ENCODE results near the gene CFAP61. TPM values are rescaled to one million over a fixed set of nuclear protein-coding genes. Genes with fewer than 3 reads are reported as not detected.
"Not testable (repeated sequence)": the region's sequence is repeated elsewhere in the genome, so short reads cannot be mapped to it uniquely, and the experiment has no call there.

Gene CFAP61
- total RNA-seq, 1 donor, result not detected

- Histone ChIP-seq H3K27me3 (ENCODE audit: insufficient read depth, low read length) (peaks cover 12% of the 10 kb centered on the region), H3K4me3 (ENCODE audit: low read length) (no peak overlapping the region), H3K4me1 (ENCODE audit: insufficient read depth, low read length) (peaks cover 4% of the 10 kb centered on the region), H3K9me3 (ENCODE audit: low read depth, low read length) (no peaks in the 10 kb centered on the region)
Measured at GRCh38 chr20:20211988-20212518, 159.7 kb downstream of the CFAP61 start.

- Histone ChIP-seq H3K27me3 (ENCODE audit: insufficient read depth, low read length) (peaks cover 12% of the 10 kb centered on the region), H3K4me3 (ENCODE audit: low read length) (no peak overlapping the region), H3K9me3 (ENCODE audit: low read depth, low read length) (no peaks in the 10 kb centered on the region), H3K4me1 (ENCODE audit: insufficient read depth, low read length) (peaks cover 4% of the 10 kb centered on the region)
Measured at GRCh38 chr20:20212675-20213096, 160.4 kb downstream of the CFAP61 start.

- Histone ChIP-seq H3K4me1 (ENCODE audit: insufficient read depth, low read length) (no peaks in the 10 kb centered on the region), H3K9me3 (ENCODE audit: low read depth, low read length) (peaks cover 5% of the 10 kb centered on the region), H3K27me3 (ENCODE audit: insufficient read depth, low read length) (peaks cover 7% of the 10 kb centered on the region), H3K4me3 (ENCODE audit: low read length) (no peak overlapping the region)
Measured at GRCh38 chr20:20213526-20214121, 161.3 kb downstream of the CFAP61 start.

- peaks cover 7% of the 10 kb centered on the region for H3K27me3 ChIP-seq (ENCODE audit: insufficient read depth, low read length)
- peaks cover 7% of the 10 kb centered on the region for H3K9me3 ChIP-seq (ENCODE audit: low read depth, low read length)
- H3K4me1 ChIP-seq (ENCODE audit: insufficient read depth, low read length), result no peaks in the 10 kb centered on the region
- H3K4me3 ChIP-seq (ENCODE audit: low read length), result no peak overlapping the region
Measured at GRCh38 chr20:20214757-20215275, 162.5 kb downstream of the CFAP61 start.

GRCh38 chr20:20215976-20216727 is 163.8 kb downstream of the CFAP61 start:
- Histone ChIP-seq H3K4me3 (ENCODE audit: low read length) (no peak overlapping the region), H3K4me1 (ENCODE audit: insufficient read depth, low read length) (no peaks in the 10 kb centered on the region), H3K27me3 (ENCODE audit: insufficient read depth, low read length) (peaks cover 10% of the 10 kb centered on the region), H3K9me3 (ENCODE audit: low read depth, low read length) (peaks cover 7% of the 10 kb centered on the region)

GRCh38 chr20:20216941-20217340 is 164.6 kb downstream of the CFAP61 start:
- H3K27me3 ChIP-seq (ENCODE audit: insufficient read depth, low read length), result peaks cover 10% of the 10 kb centered on the region
- H3K4me1 ChIP-seq (ENCODE audit: insufficient read depth, low read length), result no peaks in the 10 kb centered on the region
- H3K4me3 ChIP-seq (ENCODE audit: low read length), result no peak overlapping the region
- H3K9me3 ChIP-seq (ENCODE audit: low read depth, low read length), result peaks cover 7% of the 10 kb centered on the region

GRCh38 chr20:20217621-20218020 is 165.3 kb downstream of the CFAP61 start:
- no peaks in the 10 kb centered on the region for H3K4me1 ChIP-seq (ENCODE audit: insufficient read depth, low read length)
- H3K27me3 ChIP-seq (ENCODE audit: insufficient read depth, low read length), result peaks cover 10% of the 10 kb centered on the region
- no peak overlapping the region for H3K4me3 ChIP-seq (ENCODE audit: low read length)
- peaks cover 7% of the 10 kb centered on the region for H3K9me3 ChIP-seq (ENCODE audit: low read depth, low read length)

- H3K9me3 ChIP-seq (ENCODE audit: low read depth, low read length); H3K4me1 ChIP-seq (ENCODE audit: insufficient read depth, low read length); H3K4me3 ChIP-seq (ENCODE audit: low read length): not testable (repeated sequence)
- peaks cover 10% of the 10 kb centered on the region for H3K27me3 ChIP-seq (ENCODE audit: insufficient read depth, low read length)
Measured at GRCh38 chr20:20218106-20218505, 165.8 kb downstream of the CFAP61 start.

- Histone ChIP-seq H3K9me3 (ENCODE audit: low read depth, low read length) (peaks cover 7% of the 10 kb centered on the region), H3K4me3 (ENCODE audit: low read length) (no peak overlapping the region), H3K4me1 (ENCODE audit: insufficient read depth, low read length) (no peaks in the 10 kb centered on the region), H3K27me3 (ENCODE audit: insufficient read depth, low read length) (peaks cover 10% of the 10 kb centered on the region)
Measured at GRCh38 chr20:20219016-20219415, 166.7 kb downstream of the CFAP61 start.

GRCh38 chr20:20220134-20220533 is 167.8 kb downstream of the CFAP61 start:
- peaks cover 7% of the 10 kb centered on the region for H3K9me3 ChIP-seq (ENCODE audit: low read depth, low read length)
- peaks cover 8% of the 10 kb centered on the region for H3K27me3 ChIP-seq (ENCODE audit: insufficient read depth, low read length)
- no peak overlapping the region for H3K4me3 ChIP-seq (ENCODE audit: low read length)
- H3K4me1 ChIP-seq (ENCODE audit: insufficient read depth, low read length), result no peaks in the 10 kb centered on the region

- Histone ChIP-seq H3K27me3 (ENCODE audit: insufficient read depth, low read length) (peaks cover 4% of the 10 kb centered on the region), H3K9me3 (ENCODE audit: low read depth, low read length) (no peaks in the 10 kb centered on the region), H3K4me3 (ENCODE audit: low read length) (no peak overlapping the region), H3K4me1 (ENCODE audit: insufficient read depth, low read length) (no peaks in the 10 kb centered on the region)
Measured at GRCh38 chr20:20223981-20224380, 171.6 kb downstream of the CFAP61 start.

- Histone ChIP-seq H3K4me3 (ENCODE audit: low read length) (no peak overlapping the region), H3K9me3 (ENCODE audit: low read depth, low read length) (no peaks in the 10 kb centered on the region), H3K27me3 (ENCODE audit: insufficient read depth, low read length) (peaks cover 4% of the 10 kb centered on the region), H3K4me1 (ENCODE audit: insufficient read depth, low read length) (no peaks in the 10 kb centered on the region)
Measured at GRCh38 chr20:20224806-20225205, 172.5 kb downstream of the CFAP61 start.

GRCh38 chr20:20225325-20226043 is 173.2 kb downstream of the CFAP61 start:
- no peak overlapping the region for H3K4me3 ChIP-seq (ENCODE audit: low read length)
- no peaks in the 10 kb centered on the region for H3K4me1 ChIP-seq (ENCODE audit: insufficient read depth, low read length)
- peaks cover 4% of the 10 kb centered on the region for H3K27me3 ChIP-seq (ENCODE audit: insufficient read depth, low read length)
- H3K9me3 ChIP-seq (ENCODE audit: low read depth, low read length), result no peaks in the 10 kb centered on the region

GRCh38 chr20:20226554-20226953 is 174.2 kb downstream of the CFAP61 start:
- no peaks in the 10 kb centered on the region for H3K27me3 ChIP-seq (ENCODE audit: insufficient read depth, low read length)
- H3K4me1 ChIP-seq (ENCODE audit: insufficient read depth, low read length), result no peaks in the 10 kb centered on the region
- no peaks in the 10 kb centered on the region for H3K9me3 ChIP-seq (ENCODE audit: low read depth, low read length)
- no peak overlapping the region for H3K4me3 ChIP-seq (ENCODE audit: low read length)

GRCh38 chr20:20227013-20227571 is 174.8 kb downstream of the CFAP61 start:
- Histone ChIP-seq H3K4me1 (ENCODE audit: insufficient read depth, low read length) (no peaks in the 10 kb centered on the region), H3K4me3 (ENCODE audit: low read length) (no peak overlapping the region), H3K9me3 (ENCODE audit: low read depth, low read length) (no peaks in the 10 kb centered on the region), H3K27me3 (ENCODE audit: insufficient read depth, low read length) (no peaks in the 10 kb centered on the region)

All from mononuclear cell (primary cell).